Measurements from ENCODE around the gene LIN28B. TPM values are rescaled to one million over a fixed set of nuclear protein-coding genes. Genes with fewer than 3 reads are reported as not detected.

LIN28B gene
- total and polyA plus RNA-seq, 2 of the 4 experiments (the other 2 are of a cell fraction) = not detected

DNA sequence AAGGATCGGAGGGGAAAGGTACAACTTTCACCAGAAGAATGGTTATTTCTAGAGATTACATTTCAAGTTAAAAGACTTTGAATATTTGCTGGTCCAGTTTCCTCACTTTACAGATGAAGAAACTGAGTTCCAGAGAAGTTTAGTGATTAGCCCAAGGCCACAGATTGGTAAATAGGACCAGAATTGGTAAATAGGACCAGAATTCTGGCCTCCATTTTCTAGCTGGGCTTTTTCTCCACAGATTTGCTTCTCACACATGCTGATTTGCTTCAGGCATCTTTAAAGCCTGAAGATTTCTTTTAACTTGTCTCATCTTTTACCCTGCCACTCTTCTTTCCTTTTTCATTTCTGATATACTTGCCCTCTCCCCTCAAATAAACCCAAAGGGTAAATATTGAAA, 5.2 kb upstream of the LIN28B start:
- in situ Hi-C loops (cut with MboI; ENCODE audit: low sequenced_read_pairs) = no loop called here
- POLR2A ChIA-PET (ENCODE audit: unreplicated experiment) = no interaction called here

More for the DNA sequence above, 5.2 kb upstream of the LIN28B start:
- Histone ChIP-seq H3K9ac (ENCODE audit: low read depth, low read length) (no peak overlapping the region), H2BK20ac (ENCODE audit: low read depth, low read length) (no peak overlapping the region), H4K5ac (ENCODE audit: low read depth, low read length) (no peak overlapping the region), H3K27me3 (ENCODE audit: control insufficient read depth, insufficient read depth, low read length) (peaks cover 35% of the 10 kb centered on the region), H4K91ac (ENCODE audit: insufficient read depth, low read depth, low read length) (no peak overlapping the region), H4K8ac (ENCODE audit: low read depth in 2 of 2, low read length in 2 of 2) (no peak overlapping the region), H3K9me1 (ENCODE audit: insufficient read depth, low read length) (no peaks in the 10 kb centered on the region), H2AFZ (replicated peaks; ENCODE audit: low read length, poor library complexity) (no peak overlapping the region), H3K56ac (ENCODE audit: extremely low read depth, insufficient read depth, low read length) (no peak overlapping the region), H3K4ac (ENCODE audit: low read depth, low read length) (no peak overlapping the region), H3K4me1 (ENCODE audit: control insufficient read depth, insufficient read depth, low read length) (no peaks in the 10 kb centered on the region), H3K18ac (ENCODE audit: low read depth, low read length) (no peak overlapping the region), H3K79me1 (ENCODE audit: low read depth in 1 of 2, low read length in 2 of 2) (no peaks in the 10 kb centered on the region), H2AK9ac (replicated peaks; ENCODE audit: low read depth, low read length, poor library complexity) (no peak overlapping the region), H2BK120ac (ENCODE audit: low read depth, low read length) (no peak overlapping the region), H3K36me3 (ENCODE audit: control insufficient read depth, insufficient read depth, low read length) (no peaks in the 10 kb centered on the region), H3K14ac (replicated peaks; ENCODE audit: low read depth, low read length) (no peak overlapping the region), H3K9me3 (ENCODE audit: control insufficient read depth, insufficient read depth, low read length) (peaks cover 6% of the 10 kb centered on the region; the same call in 1 of the 2 replicates), H3K4me3 (ENCODE audit: insufficient read depth, low read depth, low read length) (no peak overlapping the region), H4K20me1 (ENCODE audit: insufficient read depth, low read length) (no peaks in the 10 kb centered on the region), H2BK5ac (ENCODE audit: low read depth, low read length, poor library complexity, severe bottlenecking) (no peak overlapping the region), H3K27ac (ENCODE audit: insufficient read depth, low read length) (no peak overlapping the region), H3K4me2 (ENCODE audit: low read depth, low read length) (no peak overlapping the region), H2AK5ac (ENCODE audit: low read depth, low read length) (no peak overlapping the region), H2BK15ac (ENCODE audit: low read depth, low read length) (no peak overlapping the region), H3K23ac (ENCODE audit: low read depth, low read length) (no peak overlapping the region)
- CTCF ChIA-PET = no interaction called here
- no peak for TF ChIP-seq RCOR1 (IDR thresholded peaks at IDR 0.05; ENCODE audit: insufficient replicate concordance, low read length)
- TF ChIP-seq RAD21 (IDR thresholded peaks at IDR 0.05; ENCODE audit: low read length) = no peak
- no peak for TF ChIP-seq BHLHE40 (IDR thresholded peaks at IDR 0.05; ENCODE audit: low read depth, low read length)
- TF ChIP-seq, protein P1, sequence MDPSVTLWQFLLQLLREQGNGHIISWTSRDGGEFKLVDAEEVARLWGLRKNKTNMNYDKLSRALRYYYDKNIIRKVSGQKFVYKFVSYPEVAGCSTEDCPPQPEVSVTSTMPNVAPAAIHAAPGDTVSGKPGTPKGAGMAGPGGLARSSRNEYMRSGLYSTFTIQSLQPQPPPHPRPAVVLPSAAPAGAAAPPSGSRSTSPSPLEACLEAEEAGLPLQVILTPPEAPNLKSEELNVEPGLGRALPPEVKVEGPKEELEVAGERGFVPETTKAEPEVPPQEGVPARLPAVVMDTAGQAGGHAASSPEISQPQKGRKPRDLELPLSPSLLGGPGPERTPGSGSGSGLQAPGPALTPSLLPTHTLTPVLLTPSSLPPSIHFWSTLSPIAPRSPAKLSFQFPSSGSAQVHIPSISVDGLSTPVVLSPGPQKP (IDR thresholded peaks at IDR 0.05; ENCODE audit: borderline replicate concordance, low read depth, low read length) = no peak
- TF ChIP-seq SMC3 (IDR thresholded peaks at IDR 0.05; ENCODE audit: low read depth, low read length) = no peak
- no peak for TF ChIP-seq MAZ (IDR thresholded peaks at IDR 0.05; ENCODE audit: borderline replicate concordance, low read depth, low read length)
- no peak for TF ChIP-seq NFE2L2 (IDR thresholded peaks at IDR 0.05; ENCODE audit: low read depth, low read length)
- TF ChIP-seq CHD1 (IDR thresholded peaks at IDR 0.05; ENCODE audit: low read depth, low read length) = no peak
- TF ChIP-seq RFX5 (IDR thresholded peaks at IDR 0.05; ENCODE audit: low read depth, low read length) = no peak
- TF ChIP-seq FOS (IDR thresholded peaks at IDR 0.05; ENCODE audit: low read depth, low read length) = no peak
- no peak for TF ChIP-seq CEBPB (IDR thresholded peaks at IDR 0.05; ENCODE audit: low read depth, low read length)
- no peak for TF ChIP-seq POLR2A (IDR thresholded peaks at IDR 0.05; ENCODE audit: low read depth, low read length)
- no peak for TF ChIP-seq MXI1 (IDR thresholded peaks at IDR 0.05; ENCODE audit: borderline replicate concordance, low read depth, low read length)
- no peak for TF ChIP-seq MAFK (IDR thresholded peaks at IDR 0.05; ENCODE audit: low read depth, low read length)
- TF ChIP-seq, protein P2, sequence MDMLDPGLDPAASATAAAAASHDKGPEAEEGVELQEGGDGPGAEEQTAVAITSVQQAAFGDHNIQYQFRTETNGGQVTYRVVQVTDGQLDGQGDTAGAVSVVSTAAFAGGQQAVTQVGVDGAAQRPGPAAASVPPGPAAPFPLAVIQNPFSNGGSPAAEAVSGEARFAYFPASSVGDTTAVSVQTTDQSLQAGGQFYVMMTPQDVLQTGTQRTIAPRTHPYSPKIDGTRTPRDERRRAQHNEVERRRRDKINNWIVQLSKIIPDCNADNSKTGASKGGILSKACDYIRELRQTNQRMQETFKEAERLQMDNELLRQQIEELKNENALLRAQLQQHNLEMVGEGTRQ (IDR thresholded peaks at IDR 0.05; ENCODE audit: low read depth, low read length) = no peak
- TF ChIP-seq, protein P3, sequence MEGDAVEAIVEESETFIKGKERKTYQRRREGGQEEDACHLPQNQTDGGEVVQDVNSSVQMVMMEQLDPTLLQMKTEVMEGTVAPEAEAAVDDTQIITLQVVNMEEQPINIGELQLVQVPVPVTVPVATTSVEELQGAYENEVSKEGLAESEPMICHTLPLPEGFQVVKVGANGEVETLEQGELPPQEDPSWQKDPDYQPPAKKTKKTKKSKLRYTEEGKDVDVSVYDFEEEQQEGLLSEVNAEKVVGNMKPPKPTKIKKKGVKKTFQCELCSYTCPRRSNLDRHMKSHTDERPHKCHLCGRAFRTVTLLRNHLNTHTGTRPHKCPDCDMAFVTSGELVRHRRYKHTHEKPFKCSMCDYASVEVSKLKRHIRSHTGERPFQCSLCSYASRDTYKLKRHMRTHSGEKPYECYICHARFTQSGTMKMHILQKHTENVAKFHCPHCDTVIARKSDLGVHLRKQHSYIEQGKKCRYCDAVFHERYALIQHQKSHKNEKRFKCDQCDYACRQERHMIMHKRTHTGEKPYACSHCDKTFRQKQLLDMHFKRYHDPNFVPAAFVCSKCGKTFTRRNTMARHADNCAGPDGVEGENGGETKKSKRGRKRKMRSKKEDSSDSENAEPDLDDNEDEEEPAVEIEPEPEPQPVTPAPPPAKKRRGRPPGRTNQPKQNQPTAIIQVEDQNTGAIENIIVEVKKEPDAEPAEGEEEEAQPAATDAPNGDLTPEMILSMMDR (conservative IDR thresholded peaks at IDR 0.05; ENCODE audit: low read depth, low read length) = no peak
- 20% methylated on average over 1 of the region's 1 CpG; no CpG with 5 or more reads in 1 of the 2 experiments for WGBS, 2 experiments (ENCODE audit: extremely low coverage in 2 of 2, insufficient read length in 1 of 2)
- DNase-seq = no peak
- intact Hi-C loops (cut with micrococcal nuclease) (no loop called here), dilution Hi-C loops (cut with HindIII; ENCODE audit: low sequenced_read_pairs, unreplicated experiment) (no loop called here)
- ATAC-seq (ENCODE audit: low read depth) = no peak
- no TSS peak for BruUV-seq (replicated peaks)
